Tracheal epithelial cell (primary cell): Measurements from ENCODE around the gene NDUFAF5. TPM values are rescaled to one million over a fixed set of nuclear protein-coding genes. Genes with fewer than 3 reads are reported as not detected.

Source experiments
- total RNA-seq: library from RNA; depleted of rRNA; stranded (reverse); fragments of >200 nt; gene quantifications from 2 replicates; pipeline ENCODE4 v1.2.1, GENCODE V29; 2014

Gene NDUFAF5, protein sequence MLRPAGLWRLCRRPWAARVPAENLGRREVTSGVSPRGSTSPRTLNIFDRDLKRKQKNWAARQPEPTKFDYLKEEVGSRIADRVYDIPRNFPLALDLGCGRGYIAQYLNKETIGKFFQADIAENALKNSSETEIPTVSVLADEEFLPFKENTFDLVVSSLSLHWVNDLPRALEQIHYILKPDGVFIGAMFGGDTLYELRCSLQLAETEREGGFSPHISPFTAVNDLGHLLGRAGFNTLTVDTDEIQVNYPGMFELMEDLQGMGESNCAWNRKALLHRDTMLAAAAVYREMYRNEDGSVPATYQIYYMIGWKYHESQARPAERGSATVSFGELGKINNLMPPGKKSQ
- 15.1 and 15.7 TPM in 2 replicates for total RNA-seq

DNA sequence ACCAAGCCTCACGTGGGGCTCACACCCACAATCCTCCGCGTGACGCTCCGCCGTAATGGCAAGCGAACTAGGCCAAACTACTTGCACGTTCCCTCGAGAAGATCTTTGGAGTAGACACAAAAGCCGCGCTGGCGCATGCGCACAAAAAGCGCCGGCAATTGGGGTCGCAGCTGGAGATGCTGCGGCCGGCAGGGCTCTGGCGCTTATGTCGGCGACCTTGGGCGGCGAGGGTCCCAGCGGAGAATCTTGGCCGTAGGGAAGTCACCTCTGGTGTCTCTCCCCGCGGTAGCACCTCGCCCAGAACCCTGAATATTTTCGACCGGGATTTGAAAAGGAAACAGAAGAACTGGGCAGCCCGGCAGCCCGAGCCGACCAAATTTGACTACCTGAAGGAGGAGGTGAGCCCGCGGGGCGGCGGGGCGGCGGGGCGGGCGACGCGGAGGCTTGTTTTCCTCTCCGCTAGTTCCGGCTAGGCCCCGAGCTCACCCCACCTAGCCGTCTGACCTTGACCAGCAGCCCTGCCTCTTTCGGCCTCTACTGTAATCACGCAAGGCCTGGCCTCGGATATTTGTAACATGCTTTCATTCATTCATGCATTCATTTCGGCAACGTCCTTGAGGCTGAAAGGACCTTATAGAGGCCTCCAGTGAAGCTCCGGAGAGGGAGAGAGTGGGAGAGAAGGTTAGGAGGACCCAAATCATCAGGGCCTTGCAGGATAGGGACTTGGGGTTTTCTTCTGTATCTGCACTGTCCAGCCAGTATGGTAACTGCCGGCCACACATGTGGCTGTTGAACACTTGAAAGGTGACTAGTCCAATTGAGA lies at the start of gene NDUFAF5, which contains the start of gene ESF1:
Gene NDUFAF5 (plus strand): TSS at position 136 of the 823 bp plus-strand sequence. CDS start 41 bp downstream, at position 177.
Gene ESF1 (minus strand): TSS at position 27 of the 823 bp plus-strand sequence. CDS start 1,779 bp downstream, outside the sequence.

Other genes with a start within 250 kb of the NDUFAF5 start
- 10.6 and 16.2 TPM in 2 replicates for gene TASP1, start 146.1 kb upstream of the NDUFAF5 start, total RNA-seq
- gene ESF1, start 109 bp upstream of the NDUFAF5 start, total RNA-seq: 11.1 and 12.1 TPM in 2 replicates
- gene SEL1L2, start 205.6 kb downstream of the NDUFAF5 start, total RNA-seq: not detected in 2 replicates
- 0.64 and 1.7 TPM in 2 replicates for gene MACROD2, start 210.5 kb downstream of the NDUFAF5 start, total RNA-seq